HL-60 (cell line): Measurements from ENCODE around the gene PLXNB2.

Source experiments
- POLR2AphosphoS5 ChIP-seq: IDR thresholded peaks from 2 replicates; pipeline ENCODE4 v1.6.1; 2012; ENCODE audit warnings: low read depth
- TF ChIP-seq, protein P1 (sequence below): IDR thresholded peaks from one replicate; pipeline ENCODE4 v1.5.1; 2011; ENCODE audit warnings: low read length, control low read depth, inconsistent platforms; ENCODE audit not compliant: insufficient read depth
- TF ChIP-seq, protein P2 (sequence below): IDR thresholded peaks from 2 replicates; pipeline ENCODE4 v1.6.1; 2012; ENCODE audit warnings: low read depth; ENCODE audit not compliant: insufficient replicate concordance

DNA sequence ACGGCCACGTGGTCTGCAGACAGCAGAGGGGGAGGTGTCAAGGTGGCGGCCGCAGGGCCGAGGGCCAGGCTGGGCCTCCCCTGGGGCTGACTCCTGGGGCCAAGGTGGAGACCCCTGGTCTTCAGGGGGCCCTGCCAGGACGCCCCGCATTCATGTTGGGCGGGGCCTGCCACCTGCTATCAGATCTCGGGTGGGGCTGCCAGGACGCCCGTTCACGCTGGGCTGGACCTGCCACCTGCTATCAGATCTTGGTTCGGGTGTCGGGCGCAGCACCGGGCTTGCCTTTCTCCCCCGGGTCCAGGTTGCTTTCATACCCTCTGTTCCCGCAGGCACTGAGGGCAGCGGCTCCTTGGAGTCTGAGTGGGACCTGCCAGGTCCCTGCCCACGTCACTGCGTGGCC, 21.2 kb downstream of the PLXNB2 start:
- TF ChIP-seq, protein P1, sequence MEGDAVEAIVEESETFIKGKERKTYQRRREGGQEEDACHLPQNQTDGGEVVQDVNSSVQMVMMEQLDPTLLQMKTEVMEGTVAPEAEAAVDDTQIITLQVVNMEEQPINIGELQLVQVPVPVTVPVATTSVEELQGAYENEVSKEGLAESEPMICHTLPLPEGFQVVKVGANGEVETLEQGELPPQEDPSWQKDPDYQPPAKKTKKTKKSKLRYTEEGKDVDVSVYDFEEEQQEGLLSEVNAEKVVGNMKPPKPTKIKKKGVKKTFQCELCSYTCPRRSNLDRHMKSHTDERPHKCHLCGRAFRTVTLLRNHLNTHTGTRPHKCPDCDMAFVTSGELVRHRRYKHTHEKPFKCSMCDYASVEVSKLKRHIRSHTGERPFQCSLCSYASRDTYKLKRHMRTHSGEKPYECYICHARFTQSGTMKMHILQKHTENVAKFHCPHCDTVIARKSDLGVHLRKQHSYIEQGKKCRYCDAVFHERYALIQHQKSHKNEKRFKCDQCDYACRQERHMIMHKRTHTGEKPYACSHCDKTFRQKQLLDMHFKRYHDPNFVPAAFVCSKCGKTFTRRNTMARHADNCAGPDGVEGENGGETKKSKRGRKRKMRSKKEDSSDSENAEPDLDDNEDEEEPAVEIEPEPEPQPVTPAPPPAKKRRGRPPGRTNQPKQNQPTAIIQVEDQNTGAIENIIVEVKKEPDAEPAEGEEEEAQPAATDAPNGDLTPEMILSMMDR: no peak
- no peak for TF ChIP-seq POLR2AphosphoS5
- TF ChIP-seq, protein P2, sequence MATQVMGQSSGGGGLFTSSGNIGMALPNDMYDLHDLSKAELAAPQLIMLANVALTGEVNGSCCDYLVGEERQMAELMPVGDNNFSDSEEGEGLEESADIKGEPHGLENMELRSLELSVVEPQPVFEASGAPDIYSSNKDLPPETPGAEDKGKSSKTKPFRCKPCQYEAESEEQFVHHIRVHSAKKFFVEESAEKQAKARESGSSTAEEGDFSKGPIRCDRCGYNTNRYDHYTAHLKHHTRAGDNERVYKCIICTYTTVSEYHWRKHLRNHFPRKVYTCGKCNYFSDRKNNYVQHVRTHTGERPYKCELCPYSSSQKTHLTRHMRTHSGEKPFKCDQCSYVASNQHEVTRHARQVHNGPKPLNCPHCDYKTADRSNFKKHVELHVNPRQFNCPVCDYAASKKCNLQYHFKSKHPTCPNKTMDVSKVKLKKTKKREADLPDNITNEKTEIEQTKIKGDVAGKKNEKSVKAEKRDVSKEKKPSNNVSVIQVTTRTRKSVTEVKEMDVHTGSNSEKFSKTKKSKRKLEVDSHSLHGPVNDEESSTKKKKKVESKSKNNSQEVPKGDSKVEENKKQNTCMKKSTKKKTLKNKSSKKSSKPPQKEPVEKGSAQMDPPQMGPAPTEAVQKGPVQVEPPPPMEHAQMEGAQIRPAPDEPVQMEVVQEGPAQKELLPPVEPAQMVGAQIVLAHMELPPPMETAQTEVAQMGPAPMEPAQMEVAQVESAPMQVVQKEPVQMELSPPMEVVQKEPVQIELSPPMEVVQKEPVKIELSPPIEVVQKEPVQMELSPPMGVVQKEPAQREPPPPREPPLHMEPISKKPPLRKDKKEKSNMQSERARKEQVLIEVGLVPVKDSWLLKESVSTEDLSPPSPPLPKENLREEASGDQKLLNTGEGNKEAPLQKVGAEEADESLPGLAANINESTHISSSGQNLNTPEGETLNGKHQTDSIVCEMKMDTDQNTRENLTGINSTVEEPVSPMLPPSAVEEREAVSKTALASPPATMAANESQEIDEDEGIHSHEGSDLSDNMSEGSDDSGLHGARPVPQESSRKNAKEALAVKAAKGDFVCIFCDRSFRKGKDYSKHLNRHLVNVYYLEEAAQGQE: no peak
